SK-N-MC (cell line): ENCODE data around the gene DAZAP1.

Source experiments
- EZH2 ChIP-seq: fragments of 200-600 bp; sonication (generic); IDR thresholded peaks from one replicate; pipeline ENCODE4 v1.6.1; 2017; ENCODE audit warnings: antibody characterized with exemption
- FOXP2 ChIP-seq: optimal IDR thresholded peaks from 2 replicates; pipeline ENCODE3; 2011; ENCODE audit warnings: mild to moderate bottlenecking, moderate library complexity; ENCODE audit not compliant: insufficient read depth; ENCODE audit errors: extremely low read length, control extremely low read depth
- POLR2AphosphoS5 ChIP-seq: IDR thresholded peaks from 2 replicates; pipeline ENCODE4 v1.6.1; 2012; ENCODE audit warnings: mild to moderate bottlenecking, low read depth, low read length, borderline replicate concordance

- TF ChIP-seq POLR2AphosphoS5 (no peak), EZH2 (no peak), FOXP2 (no peak)
These were observed 20.0 kb downstream of the DAZAP1 start for GRCh38 chr19:1427221-1427920.
